SK-N-SH (cell line): ENCODE results near the gene EFCAB13.

Experiments used
- EP300 ChIP-seq, 2 experiments: IDR thresholded peaks; 2 replicates each; pipeline versions ENCODE4 v1.4.0 to v1.6.1; 2012; ENCODE audit warnings: borderline replicate concordance in 1 of 2, low read depth in 1 of 2, low read length in 1 of 2
- RXRA ChIP-seq: IDR thresholded peaks from 2 replicates; pipeline ENCODE4 v1.4.0; 2012; ENCODE audit warnings: low read depth, mild to moderate bottlenecking, borderline replicate concordance
- SMC3 ChIP-seq: IDR thresholded peaks from 2 replicates; pipeline ENCODE4 v1.6.1; 2012; ENCODE audit warnings: low read depth, low read length, improper control_type of control experiment

DNA sequence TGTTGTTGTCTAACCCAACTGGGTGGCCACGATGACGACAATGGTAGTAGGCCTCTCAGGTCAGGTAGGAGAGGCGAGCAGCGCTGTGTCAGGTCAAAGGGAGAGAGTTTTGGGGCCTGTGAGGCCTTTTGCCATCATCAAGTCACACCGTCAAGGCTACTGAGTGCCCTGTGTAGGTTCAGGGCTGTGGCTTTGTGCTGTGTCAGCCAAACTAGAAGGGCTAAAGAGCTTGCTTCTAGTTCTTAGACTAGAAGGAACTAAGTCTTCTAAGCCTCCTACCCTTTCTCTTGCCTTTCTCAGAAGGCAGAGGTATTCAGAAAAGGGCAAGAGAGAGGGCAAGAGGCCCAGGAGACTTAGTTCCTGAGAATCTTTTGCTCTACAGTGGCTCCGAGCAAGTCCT lies 25.0 kb upstream of the EFCAB13 start:
- TF ChIP-seq RXRA (no peak), SMC3 (no peak), EP300 (IDR thresholded peaks at IDR 0.05; ENCODE audit: borderline replicate concordance in 1 of 2, low read depth in 1 of 2, low read length in 1 of 2) (no peak)
